ENCODE measurements around the gene RBM45. TPM values are rescaled to one million over a fixed set of nuclear protein-coding genes. Genes with fewer than 3 reads are reported as not detected.

RBM45 gene
- total RNA-seq, 1 donor from 2014 or later: 19.7 TPM

GRCh38 chr2:178093471-178093870, 18.8 kb upstream of the RBM45 start:
- H3K27ac Mint-ChIP-seq: no peak overlapping the region
- TF ChIP-seq CTCF (IDR thresholded peaks at IDR 0.05; ENCODE audit: unreplicated experiment): no peak
- DNase-seq (ENCODE audit: low spot score, unreplicated experiment): no peak
- H3K36me3 Mint-ChIP-seq (ENCODE audit: insufficient read depth): no peaks in the 10 kb centered on the region
- peaks cover 5% of the 10 kb centered on the region for H3K9me3 Mint-ChIP-seq (ENCODE audit: low read depth)
- H3K27me3 Mint-ChIP-seq: no peaks in the 10 kb centered on the region
- no peak overlapping the region for H3K4me3 Mint-ChIP-seq (ENCODE audit: low read depth)
- H3K4me1 Mint-ChIP-seq (ENCODE audit: low read depth): peaks cover 3% of the 10 kb centered on the region

- Mint-ChIP-seq H3K9me3 (ENCODE audit: low read depth) (peaks cover under 1% of the 10 kb centered on the region), H3K27ac (no peak overlapping the region), H3K36me3 (ENCODE audit: insufficient read depth) (no peaks in the 10 kb centered on the region), H3K4me1 (ENCODE audit: low read depth) (peaks cover 4% of the 10 kb centered on the region), H3K27me3 (no peaks in the 10 kb centered on the region), H3K4me3 (ENCODE audit: low read depth) (no peak overlapping the region)
- no peak for TF ChIP-seq CTCF (IDR thresholded peaks at IDR 0.05; ENCODE audit: unreplicated experiment)
- no peak for DNase-seq (ENCODE audit: low spot score, unreplicated experiment)
These were observed 10.7 kb upstream of the RBM45 start for GRCh38 chr2:178101321-178102079.

- Mint-ChIP-seq H3K27ac (no peak overlapping the region), H3K4me1 (ENCODE audit: low read depth) (peaks cover 4% of the 10 kb centered on the region), H3K36me3 (ENCODE audit: insufficient read depth) (no peaks in the 10 kb centered on the region), H3K27me3 (no peaks in the 10 kb centered on the region), H3K9me3 (ENCODE audit: low read depth) (no peaks in the 10 kb centered on the region), H3K4me3 (ENCODE audit: low read depth) (no peak overlapping the region)
- no peak for DNase-seq (ENCODE audit: low spot score, unreplicated experiment)
- TF ChIP-seq CTCF (IDR thresholded peaks at IDR 0.05; ENCODE audit: unreplicated experiment): no peak
These were observed 6.7 kb upstream of the RBM45 start for GRCh38 chr2:178105566-178105965.

GRCh38 chr2:178106053-178106452, 6.2 kb upstream of the RBM45 start:
- Mint-ChIP-seq H3K27ac (no peak overlapping the region), H3K36me3 (ENCODE audit: insufficient read depth) (no peaks in the 10 kb centered on the region), H3K4me3 (ENCODE audit: low read depth) (no peak overlapping the region), H3K9me3 (ENCODE audit: low read depth) (no peaks in the 10 kb centered on the region), H3K27me3 (no peaks in the 10 kb centered on the region), H3K4me1 (ENCODE audit: low read depth) (peaks cover 4% of the 10 kb centered on the region)
- TF ChIP-seq CTCF (IDR thresholded peaks at IDR 0.05; ENCODE audit: unreplicated experiment): no peak
- DNase-seq (ENCODE audit: low spot score, unreplicated experiment): no peak

- no peak for DNase-seq (ENCODE audit: low spot score, unreplicated experiment)
These were observed 4.1 kb upstream of the RBM45 start for GRCh38 chr2:178108176-178108575.

More at GRCh38 chr2:178108176-178108575, 4.1 kb upstream of the RBM45 start:
- Mint-ChIP-seq H3K4me3 (ENCODE audit: low read depth) (no peak overlapping the region), H3K27me3 (no peaks in the 10 kb centered on the region), H3K27ac (no peak overlapping the region), H3K36me3 (ENCODE audit: insufficient read depth) (no peaks in the 10 kb centered on the region), H3K9me3 (ENCODE audit: low read depth) (no peaks in the 10 kb centered on the region), H3K4me1 (ENCODE audit: low read depth) (peaks cover 6% of the 10 kb centered on the region)
- TF ChIP-seq CTCF (IDR thresholded peaks at IDR 0.05; ENCODE audit: unreplicated experiment): no peak
